ENCODE data around the gene GPANK1. TPM values are rescaled to one million over a fixed set of nuclear protein-coding genes. Genes with fewer than 3 reads are reported as not detected.
A peak's percentile ranks its signal among the peaks of the same experiment; 100 is the strongest.

Gene GPANK1
- total RNA-seq, 2 experiments from 2014 or later: 35.2 to 42.8 TPM

DNA sequence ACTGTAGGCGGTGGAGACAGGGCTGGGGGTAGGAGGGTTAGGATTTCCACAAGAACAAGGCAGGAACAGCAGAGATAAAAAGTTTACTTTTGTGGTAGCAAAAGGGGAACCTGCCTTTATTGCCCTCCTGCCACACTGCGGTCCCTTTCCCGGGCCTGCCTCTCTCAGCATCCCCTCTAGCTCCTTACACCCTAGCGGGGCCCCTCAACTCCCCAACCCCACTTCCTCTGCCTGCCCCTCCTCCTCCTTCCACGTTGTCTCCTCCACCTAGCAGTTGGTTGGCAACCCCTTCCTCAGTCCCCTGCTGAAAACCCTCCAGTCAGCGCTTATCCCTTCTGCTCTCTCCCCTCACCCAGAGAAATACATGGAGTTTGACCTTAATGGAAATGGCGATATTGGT is 49.0 kb downstream of the GPANK1 start:
- peak overlapping the region; percentile 86 for H3K27ac Mint-ChIP-seq
- intact Hi-C loops (cut with DNase I, micrococcal nuclease): no loop called here
- CTCF ChIA-PET: interaction anchor here (0.8 to 4.4 kb wide), 4 partner anchors 17 to 70 kb away, joined by 3 to 22 read pairs (median 6); partner anchors contain the start of gene ATP6V1G2
- peaks cover 11% of the 10 kb centered on the region for H3K36me3 Mint-ChIP-seq (ENCODE audit: low read depth)
- H3K9me3 Mint-ChIP-seq (ENCODE audit: low read depth): no peaks in the 10 kb centered on the region
- H3K27me3 Mint-ChIP-seq: no peaks in the 10 kb centered on the region
- DNase-seq (peak; percentile 56), ATAC-seq (no peak)
- H3K4me3 Mint-ChIP-seq: peak overlapping the region; percentile 75
- POLR2A ChIA-PET: interaction anchor here (1.1 kb wide), 1 partner anchor 37 kb away, joined by 3 read pairs; the partner anchor contains the start of gene BAG6
- H3K4me1 Mint-ChIP-seq: peaks cover 39% of the 10 kb centered on the region

DNA sequence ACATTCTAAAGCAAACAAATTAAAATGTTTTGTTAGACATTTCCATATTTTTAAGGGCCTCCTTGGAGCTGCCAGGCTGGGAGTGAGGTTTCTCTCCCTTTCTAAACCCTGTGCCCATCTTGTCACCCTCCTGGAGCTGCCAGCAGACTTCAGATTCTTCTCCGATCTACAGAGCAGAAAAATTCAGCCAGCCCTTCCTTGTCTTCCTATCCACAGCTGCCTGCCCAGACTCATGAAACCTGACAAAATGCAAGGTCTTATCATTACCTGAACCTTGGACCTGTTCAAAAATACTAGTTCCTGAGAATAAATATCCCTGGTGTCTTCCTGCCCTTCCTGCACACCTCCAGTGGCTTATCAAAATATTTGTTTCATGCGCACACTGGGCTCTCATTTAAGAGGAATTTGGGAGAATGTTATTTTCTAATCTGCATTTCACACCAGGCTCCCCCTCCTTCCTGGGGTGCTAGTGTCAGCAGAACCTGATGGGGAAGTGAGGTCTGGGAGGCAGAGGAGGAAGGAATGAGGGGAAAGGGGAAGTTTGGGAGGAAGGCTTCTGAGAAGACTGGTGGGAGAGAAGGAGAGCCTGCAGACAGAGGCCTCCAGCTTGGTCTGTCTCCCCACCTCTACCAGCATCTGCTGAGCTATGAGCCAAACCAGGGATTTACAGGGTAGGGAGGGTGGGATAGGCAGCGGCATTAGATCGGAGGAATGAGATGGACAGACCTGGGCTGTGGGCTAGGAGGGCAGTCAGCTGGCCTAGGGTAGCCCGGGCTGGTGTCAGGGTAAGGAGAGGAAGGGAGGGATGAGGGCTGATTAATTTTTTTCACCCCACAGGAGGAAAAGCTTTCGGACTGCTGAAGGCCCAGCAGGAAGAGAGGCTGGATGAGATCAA is 49.9 kb downstream of the GPANK1 start, which contains the start of gene AIF1:
TSS of gene AIF1 (plus strand) at position 551 of the 895 bp plus-strand sequence. CDS start at position 647, 96 bp downstream.
- Mint-ChIP-seq H3K9me3 (ENCODE audit: low read depth) (no peaks in the 10 kb centered on the region), H3K4me1 (peaks cover 39% of the 10 kb centered on the region), H3K27me3 (no peaks in the 10 kb centered on the region), H3K4me3 (peak within 1 kb of the TSS; percentile 75), H3K27ac (peak within 1 kb of the TSS; percentile 86), H3K36me3 (ENCODE audit: low read depth) (peaks cover 11% of the 10 kb centered on the region)
- DNase-seq (no peak), ATAC-seq (no peak)
- ChIA-PET POLR2A (interaction anchor here (1.1 kb wide), 1 partner anchor 37 kb away, joined by 3 read pairs; the partner anchor contains the start of gene BAG6), CTCF (interaction anchor here (0.6 to 4.4 kb wide), 4 partner anchors 16 to 69 kb away, joined by 3 to 22 read pairs (median 4); partner anchors contain the start of gene ATP6V1G2)
- intact Hi-C loops (cut with DNase I, micrococcal nuclease): no loop called here

DNA sequence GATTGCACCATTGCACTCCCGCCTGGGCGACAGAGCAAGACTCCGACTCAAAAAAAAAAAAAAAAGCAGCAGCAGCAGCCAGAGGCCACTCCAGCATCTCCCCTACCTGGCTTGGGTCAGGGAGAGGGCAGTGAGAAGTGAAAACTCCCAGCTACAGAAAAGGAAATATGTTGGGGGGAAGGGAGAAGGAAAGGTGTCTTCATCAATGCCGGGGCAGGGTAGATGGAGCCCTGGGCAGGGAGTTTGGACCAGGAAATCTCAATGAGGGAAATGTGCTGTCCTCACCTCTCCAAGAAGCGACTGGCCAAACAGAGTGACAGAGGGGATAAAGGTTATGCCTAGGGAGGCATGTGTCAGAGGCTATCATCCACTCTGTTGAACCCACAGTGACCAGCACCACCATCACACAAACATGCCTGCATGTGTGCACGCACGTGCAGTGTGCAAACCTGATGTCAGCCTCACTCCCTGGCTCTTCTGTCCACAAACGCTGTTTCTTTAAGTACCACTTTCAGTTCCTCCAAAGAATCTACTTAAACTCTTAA is 50.6 kb downstream of the GPANK1 start:
- Mint-ChIP-seq H3K4me3 (no peak overlapping the region), H3K9me3 (ENCODE audit: low read depth) (no peaks in the 10 kb centered on the region)
- POLR2A ChIA-PET: no interaction called here

More for the DNA sequence above, 50.6 kb downstream of the GPANK1 start:
- CTCF ChIA-PET: interaction anchor here (0.6 to 4.4 kb wide), 2 partner anchors 16 to 55 kb away, joined by 3 to 22 read pairs; no protein-coding TSS in a partner anchor
- peaks cover 33% of the 10 kb centered on the region for H3K4me1 Mint-ChIP-seq
- no peaks in the 10 kb centered on the region for H3K27me3 Mint-ChIP-seq
- intact Hi-C loops (cut with DNase I, micrococcal nuclease): no loop called here
- peaks cover 4% of the 10 kb centered on the region for H3K36me3 Mint-ChIP-seq (ENCODE audit: low read depth)
- ATAC-seq (no peak), DNase-seq (no peak)
- H3K27ac Mint-ChIP-seq: no peak overlapping the region

Small RNA genes lying within 50 kb of the gene (microRNA-seq; reads per million reads assigned to microRNA genes)
- gene MIR4646 (ENCODE audit: borderline replicate concordance) (not detected), gene MIR6832 (ENCODE audit: borderline replicate concordance) (1.4 reads per million)

Other genes with a start within 250 kb of the GPANK1 start
- gene MICB, start 166.9 kb downstream of the GPANK1 start, total RNA-seq: 10 to 100 TPM; 19.6 to 19.7 TPM
- not detected for gene MCCD1, start 136.0 kb downstream of the GPANK1 start, total RNA-seq
- gene DDX39B, start 123.0 kb downstream of the GPANK1 start, total RNA-seq: 100 to 1,000 TPM; 517 to 569 TPM
- gene ATP6V1G2, start 118.4 kb downstream of the GPANK1 start, total RNA-seq: 1 to 10 TPM; 1.9 to 2.1 TPM
- 10 to 100 TPM; 18.1 to 19.0 TPM for gene NFKBIL1, start 117.4 kb downstream of the GPANK1 start, total RNA-seq
- gene LTA, start 92.7 kb downstream of the GPANK1 start, total RNA-seq: 100 to 1,000 TPM; 396 to 570 TPM
- 10 to 100 TPM; 82.3 to 93.3 TPM for gene TNF, start 89.4 kb downstream of the GPANK1 start, total RNA-seq
- gene LTB, start 82.6 kb downstream of the GPANK1 start, total RNA-seq: 10 to 100 TPM; 44.9 to 73.3 TPM
- 10 to 100 TPM in 1 of 2 experiments, 1 to 10 TPM in 1; 9.1 to 11.1 TPM for gene LST1, start 78.7 kb downstream of the GPANK1 start, total RNA-seq
- gene NCR3, start 72.0 kb downstream of the GPANK1 start, total RNA-seq: 1 to 10 TPM; 5.4 to 6.6 TPM
- gene AIF1, start 49.8 kb downstream of the GPANK1 start, total RNA-seq: 10 to 100 TPM; 89.2 to 96.1 TPM
- 100 to 1,000 TPM; 255 to 280 TPM for gene PRRC2A, start 44.3 kb downstream of the GPANK1 start, total RNA-seq
- gene BAG6, start 12.3 kb downstream of the GPANK1 start, total RNA-seq: 100 to 1,000 TPM; 334 to 339 TPM
- gene APOM, start 9.1 kb downstream of the GPANK1 start, total RNA-seq: 1 to 10 TPM; 3.4 to 4.0 TPM
- 10 to 100 TPM; 10.1 to 11.7 TPM for gene C6orf47, start 4.2 kb downstream of the GPANK1 start, total RNA-seq
- gene CSNK2B, start 1.1 kb upstream of the GPANK1 start, total RNA-seq: 100 to 1,000 TPM; 239 to 346 TPM
- 10 to 100 TPM; 11.3 to 15.5 TPM for gene LY6G5B, start 5.0 kb upstream of the GPANK1 start, total RNA-seq
- 1 to 10 TPM; 1.2 to 1.5 TPM for gene LY6G5C, start 16.1 kb upstream of the GPANK1 start, total RNA-seq
- gene ABHD16A, start 38.3 kb upstream of the GPANK1 start, total RNA-seq: 10 to 100 TPM; 20.9 to 25.1 TPM
- gene LY6G6F, start 41.9 kb upstream of the GPANK1 start, total RNA-seq: not detected
- gene LY6G6D, start 50.4 kb upstream of the GPANK1 start, total RNA-seq: not detected
- not detected for gene LY6G6C, start 56.7 kb upstream of the GPANK1 start, total RNA-seq
- gene MPIG6B, start 58.4 kb upstream of the GPANK1 start, total RNA-seq: not detected
- gene DDAH2, start 64.3 kb upstream of the GPANK1 start, total RNA-seq: 1 to 10 TPM; 4.4 to 5.6 TPM
- 100 to 1,000 TPM; 357 to 438 TPM for gene CLIC1, start 71.5 kb upstream of the GPANK1 start, total RNA-seq
- 100 to 1,000 TPM in 1 of 2 experiments, 10 to 100 TPM in 1; 92.1 to 126 TPM for gene MSH5, start 75.0 kb upstream of the GPANK1 start, total RNA-seq
- 10 to 100 TPM; 12.2 to 13.2 TPM for gene SAPCD1, start 97.7 kb upstream of the GPANK1 start, total RNA-seq
- gene VWA7, start 112.3 kb upstream of the GPANK1 start, total RNA-seq: 1 to 10 TPM; 1.4 to 1.5 TPM
- 100 to 1,000 TPM; 147 to 169 TPM for gene VARS1, start 130.8 kb upstream of the GPANK1 start, total RNA-seq
- gene LSM2, start 142.0 kb upstream of the GPANK1 start, total RNA-seq: 100 to 1,000 TPM; 112 to 124 TPM
- 1 to 10 TPM; 1.9 to 2.2 TPM for gene HSPA1L, start 150.3 kb upstream of the GPANK1 start, total RNA-seq
- gene HSPA1A, start 150.5 kb upstream of the GPANK1 start, total RNA-seq: 10 to 100 TPM; 56.1 to 64.7 TPM
- 10 to 100 TPM; 54.6 to 61.1 TPM for gene HSPA1B, start 162.7 kb upstream of the GPANK1 start, total RNA-seq
- 10 to 100 TPM; 11.6 to 11.8 TPM for gene NEU1, start 197.8 kb upstream of the GPANK1 start, total RNA-seq
- gene SLC44A4, start 214.0 kb upstream of the GPANK1 start, total RNA-seq: under 1 TPM; 0.19 to 0.27 TPM
- 10 to 100 TPM; 50.1 to 60.4 TPM for gene EHMT2, start 232.7 kb upstream of the GPANK1 start, total RNA-seq
- 1 to 10 TPM; 1.9 to 2.4 TPM for gene ZBTB12, start 237.1 kb upstream of the GPANK1 start, total RNA-seq

Measured in activated CD4-positive, alpha-beta T cell treated with anti-CD3 and anti-CD28 coated beads for 36 hours (primary cell).